Urothelium cell line (cell line): Measurements from ENCODE around the gene GPR132.
"Not testable (repeated sequence)": the region's sequence is repeated elsewhere in the genome, so short reads cannot be mapped to it uniquely, and the experiment has no call there.

Source experiments
- DNase-seq: peaks from one replicate; pipeline ENCODE4 v3.0.0; 2011; ENCODE audit warnings: low spot score, mixed read lengths
- FAIRE-seq: peaks from 2 replicates; lab custom pipeline; 2011; peaks lifted over from hg19 to GRCh38; lab: Jason Lieb, UNC

Gene GPR132, protein sequence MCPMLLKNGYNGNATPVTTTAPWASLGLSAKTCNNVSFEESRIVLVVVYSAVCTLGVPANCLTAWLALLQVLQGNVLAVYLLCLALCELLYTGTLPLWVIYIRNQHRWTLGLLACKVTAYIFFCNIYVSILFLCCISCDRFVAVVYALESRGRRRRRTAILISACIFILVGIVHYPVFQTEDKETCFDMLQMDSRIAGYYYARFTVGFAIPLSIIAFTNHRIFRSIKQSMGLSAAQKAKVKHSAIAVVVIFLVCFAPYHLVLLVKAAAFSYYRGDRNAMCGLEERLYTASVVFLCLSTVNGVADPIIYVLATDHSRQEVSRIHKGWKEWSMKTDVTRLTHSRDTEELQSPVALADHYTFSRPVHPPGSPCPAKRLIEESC

DNA sequence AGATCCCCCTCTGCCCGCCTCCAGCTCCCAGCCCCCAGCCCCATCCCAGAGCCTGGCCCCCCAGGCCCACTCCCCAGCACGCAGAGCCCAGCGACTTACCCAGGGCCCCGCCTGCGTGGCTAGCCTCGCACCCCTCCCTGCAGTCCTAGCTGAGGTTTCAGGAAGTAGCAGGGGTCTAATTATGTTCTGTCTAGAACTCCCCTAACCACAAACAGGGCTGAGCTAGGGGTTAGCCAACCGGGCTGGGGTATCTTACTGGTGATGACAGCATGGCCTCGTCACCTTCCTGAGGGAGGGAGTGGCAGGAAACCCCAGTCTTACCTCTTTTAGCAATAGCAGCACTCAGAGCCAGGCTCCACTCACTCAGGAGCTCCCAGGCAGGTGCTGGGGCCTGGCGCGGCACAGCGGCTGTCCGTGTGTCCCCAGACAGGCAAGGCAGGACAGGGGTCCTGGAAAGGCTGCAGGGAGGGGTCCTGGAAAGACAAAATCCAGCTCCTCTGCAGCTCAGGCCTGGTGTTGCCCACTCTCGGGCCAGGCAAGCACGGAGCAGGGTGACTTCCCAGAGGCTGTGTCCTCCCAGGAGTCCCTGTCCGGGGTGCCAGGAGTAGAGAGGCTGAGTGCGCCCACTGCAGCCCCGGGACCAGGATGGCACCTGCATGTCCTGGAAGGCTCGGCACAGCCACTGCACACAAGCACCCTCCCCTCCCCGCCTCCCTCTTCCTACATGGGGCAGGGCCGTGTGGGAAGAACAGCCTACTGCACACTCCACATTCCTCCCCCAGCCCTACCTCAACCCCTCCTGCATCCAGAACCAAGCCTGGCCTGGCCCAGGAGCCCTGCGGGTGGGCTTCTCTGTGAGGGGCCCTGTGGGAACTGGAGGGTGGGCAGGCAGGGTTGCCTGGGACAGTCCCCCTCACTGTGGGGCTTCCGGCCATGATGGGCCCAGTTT is at the start of gene GPR132:
TSS of gene GPR132 (minus strand) at position 151 of the 949 bp plus-strand sequence. CDS start 10,010 bp downstream, outside the sequence.
- no peak for DNase-seq
- FAIRE-seq, result no peak

DNA sequence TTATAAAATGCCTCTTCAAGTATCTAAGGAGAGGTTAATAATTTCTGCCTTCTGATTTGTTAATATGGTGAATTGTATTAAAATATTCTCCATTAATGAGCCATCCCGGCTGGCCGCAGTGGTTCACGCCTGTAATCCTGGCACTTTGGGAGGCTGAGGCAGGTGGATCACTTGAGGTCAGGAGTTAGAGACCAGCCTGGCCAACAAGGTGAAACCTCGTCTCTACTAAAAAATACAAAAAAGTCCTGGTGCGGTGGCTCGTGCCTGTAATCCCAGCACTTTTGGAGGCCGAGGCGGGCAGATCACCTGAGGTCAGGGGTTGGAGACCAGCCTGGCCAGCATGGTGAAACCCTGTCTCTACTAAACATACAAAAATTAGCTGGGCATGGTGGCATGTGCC is 44.0 kb upstream of the GPR132 start:
- FAIRE-seq, DNase-seq: not testable (repeated sequence)

GRCh38 chr14:105108516-105108864 is 43.3 kb upstream of the GPR132 start:
- DNase-seq (no peak), FAIRE-seq (no peak)

- DNase-seq (no peak), FAIRE-seq (no peak)
Measured at GRCh38 chr14:105107781-105108515, 42.7 kb upstream of the GPR132 start.

DNA sequence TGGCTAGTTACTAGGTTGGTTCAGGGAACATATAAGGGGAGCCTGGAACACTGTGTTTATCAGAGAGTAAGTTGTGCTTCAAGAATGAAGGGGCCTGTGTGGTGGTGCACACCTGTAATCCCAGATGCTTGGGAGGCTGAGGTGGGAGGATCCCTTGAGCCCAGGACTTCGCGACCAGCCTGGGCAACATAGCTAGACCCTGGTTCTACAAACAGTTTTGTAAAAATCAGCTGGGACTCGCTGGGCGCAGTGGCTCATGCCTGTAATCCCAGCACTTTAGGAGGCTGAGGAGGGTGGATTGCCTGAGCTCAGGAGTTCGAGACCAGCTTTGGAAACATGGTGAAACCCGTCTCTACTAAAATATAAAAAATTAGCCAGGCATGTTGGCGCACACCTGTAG is 42.1 kb upstream of the GPR132 start:
- FAIRE-seq (no peak), DNase-seq (no peak)

GRCh38 chr14:105105158-105105557 is 39.9 kb upstream of the GPR132 start:
- no peak for FAIRE-seq
- DNase-seq, result no peak

DNA sequence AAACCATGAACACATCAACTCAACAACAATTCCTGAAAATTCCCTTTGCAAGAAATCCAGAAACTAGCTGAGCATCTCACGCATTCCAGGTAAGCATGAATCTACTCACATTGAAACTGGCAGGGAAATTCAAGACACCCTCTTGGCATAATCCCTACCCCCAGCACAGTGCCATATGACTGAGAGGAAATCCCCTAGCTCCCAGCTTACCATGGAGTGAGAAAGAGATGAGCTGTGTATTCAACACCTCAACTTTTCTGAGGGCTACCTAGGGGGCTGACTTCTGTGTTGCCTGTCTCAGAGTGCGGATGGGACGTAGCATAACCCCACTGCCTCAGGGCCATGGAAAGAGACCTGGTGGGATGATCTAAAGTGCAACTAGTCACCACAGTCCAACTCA is 37.7 kb upstream of the GPR132 start:
- FAIRE-seq (no peak), DNase-seq (no peak)

GRCh38 chr14:105102361-105102870 is 37.2 kb upstream of the GPR132 start:
- no peak for DNase-seq
- no peak for FAIRE-seq

- FAIRE-seq, result no peak
Measured at GRCh38 chr14:105100910-105101309, 35.7 kb upstream of the GPR132 start.

GRCh38 chr14:105099778-105100177 is 34.5 kb upstream of the GPR132 start:
- FAIRE-seq, result no peak
- no peak for DNase-seq

More at GRCh38 chr14:105100910-105101309, 35.7 kb upstream of the GPR132 start:
- no peak for DNase-seq

GRCh38 chr14:105098316-105098715 is 33.1 kb upstream of the GPR132 start:
- DNase-seq, result no peak
- FAIRE-seq, result no peak

- FAIRE-seq (no peak), DNase-seq (no peak)
Measured at GRCh38 chr14:105097794-105098127, 32.5 kb upstream of the GPR132 start.

GRCh38 chr14:105096206-105096875 is 31.1 kb upstream of the GPR132 start:
- DNase-seq, result no peak

DNA sequence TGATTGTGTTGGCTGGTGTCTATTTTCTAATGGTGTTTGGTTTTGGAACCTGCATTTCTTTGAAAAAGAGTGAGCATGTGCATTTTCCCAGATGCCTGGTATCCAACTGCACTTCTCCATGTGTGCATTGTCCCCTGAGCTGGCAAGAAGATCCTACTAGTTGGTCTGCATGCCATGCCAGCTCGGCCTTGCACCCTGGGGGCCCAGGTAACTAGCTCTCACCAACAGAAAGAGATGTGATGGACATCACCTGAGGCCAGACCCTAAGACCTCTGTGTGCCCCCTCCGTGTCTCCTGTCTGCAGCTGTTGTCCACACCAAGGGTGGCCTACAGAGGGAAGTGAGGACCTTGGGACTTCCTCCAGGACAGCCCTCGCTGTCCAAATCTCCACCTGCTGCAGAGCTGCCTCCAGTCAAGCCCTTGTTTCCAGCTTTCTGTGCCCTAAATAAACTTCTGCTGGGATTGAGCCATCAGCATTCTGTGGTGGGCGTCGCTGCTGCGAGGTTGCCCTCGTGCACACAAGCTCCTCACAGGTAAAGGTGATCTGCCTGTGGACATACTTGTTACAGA is 30.1 kb upstream of the GPR132 start:
- no peak for FAIRE-seq
- DNase-seq, result no peak

More at GRCh38 chr14:105096206-105096875, 31.1 kb upstream of the GPR132 start:
- no peak for FAIRE-seq

DNA sequence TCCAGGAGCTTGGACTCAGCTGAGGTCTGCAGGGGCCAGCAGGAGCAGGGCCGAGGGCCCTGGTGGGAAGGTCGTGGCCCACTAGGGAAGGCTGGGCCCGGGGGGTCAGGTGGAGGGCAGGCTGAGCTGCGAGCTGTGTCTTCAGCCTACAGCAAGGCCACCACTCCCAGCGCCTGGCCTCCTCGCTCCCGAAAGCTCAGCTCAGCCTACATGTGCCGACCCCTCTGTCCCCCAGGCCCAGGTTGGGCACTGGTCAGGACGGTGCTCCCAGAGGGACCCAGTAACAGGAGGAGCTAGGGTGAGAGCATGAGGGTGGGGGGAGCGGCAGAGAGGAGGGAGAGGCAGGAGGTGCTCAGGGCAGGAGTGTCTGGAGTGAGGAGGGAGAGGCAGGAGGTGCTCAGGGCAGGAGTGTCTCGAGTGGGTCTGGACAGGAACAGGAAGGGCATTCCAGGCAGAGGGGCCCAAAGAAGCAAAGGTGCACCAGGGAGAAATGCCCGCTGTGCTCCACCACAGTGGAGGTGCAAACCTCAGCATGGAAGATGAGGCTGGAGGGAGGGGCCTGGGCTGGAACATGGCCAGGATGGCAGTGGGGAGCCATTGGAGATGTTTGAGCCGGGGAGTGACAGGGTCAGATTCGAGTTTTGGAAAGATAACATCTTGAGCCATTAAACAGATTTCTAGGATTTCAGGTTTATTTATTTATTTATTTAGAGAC is 29.1 kb upstream of the GPR132 start:
- DNase-seq (no peak), FAIRE-seq (no peak)

DNA sequence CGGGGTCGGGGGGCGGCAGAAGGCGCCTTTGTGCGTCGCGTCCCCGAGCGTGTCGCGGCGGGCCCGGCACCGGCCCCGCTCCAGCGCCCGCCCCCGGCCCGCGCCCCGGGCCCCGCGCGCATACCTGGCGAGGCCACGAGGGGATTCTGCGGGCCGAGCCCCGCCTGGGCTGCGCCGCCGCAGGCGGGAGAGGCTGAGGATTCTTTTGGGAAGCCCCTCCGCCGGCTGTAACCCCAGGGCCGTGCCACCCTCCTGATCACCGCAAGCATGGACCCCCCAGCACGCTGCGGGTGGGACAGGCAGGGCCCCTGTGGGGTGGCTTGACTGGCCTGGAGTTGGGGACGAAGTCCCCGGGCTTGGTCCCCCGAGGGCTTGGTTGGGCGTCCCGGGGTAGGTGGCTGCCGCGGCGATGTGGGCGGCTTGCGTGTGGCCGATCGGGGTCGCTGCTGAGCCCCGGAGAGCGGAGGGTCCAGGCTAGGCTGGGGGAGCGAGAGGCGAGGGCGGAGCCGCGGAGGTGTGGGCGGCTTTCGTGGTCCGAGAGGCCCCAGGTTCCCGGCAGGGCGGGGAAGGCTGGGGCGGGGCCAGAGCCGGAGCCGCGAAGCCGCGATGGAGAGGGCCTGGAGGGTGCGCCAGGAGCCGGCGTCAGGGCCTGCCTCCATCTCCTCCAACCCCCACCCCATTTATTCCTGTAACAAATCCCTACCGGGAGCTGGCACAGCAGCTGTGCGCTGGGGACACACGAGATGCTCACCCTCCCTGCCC is 28.4 kb upstream of the GPR132 start:
- FAIRE-seq (no peak), DNase-seq (peak; percentile 87)

DNA sequence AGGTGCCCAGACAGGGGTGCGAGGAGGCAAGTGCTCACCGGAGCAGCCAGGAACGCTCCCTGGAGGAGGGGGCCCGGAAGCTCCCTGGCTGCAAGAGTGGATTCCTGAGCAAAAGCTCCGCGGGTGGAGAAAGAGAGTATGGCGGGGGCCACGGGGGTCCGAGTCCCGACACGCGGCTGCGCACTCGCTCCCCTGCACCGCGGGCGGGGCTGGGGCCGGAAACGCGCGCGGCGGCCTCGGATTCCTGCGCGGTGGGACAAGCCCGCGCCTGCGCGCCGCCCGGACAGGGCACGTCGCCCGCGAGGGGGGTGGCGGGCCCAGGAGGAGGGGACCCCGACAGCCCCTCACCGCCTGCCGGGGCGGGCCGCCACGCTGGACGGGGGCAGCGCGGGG is 27.8 kb upstream of the GPR132 start:
- peak; percentile 71 for DNase-seq
- FAIRE-seq, result no peak

DNA sequence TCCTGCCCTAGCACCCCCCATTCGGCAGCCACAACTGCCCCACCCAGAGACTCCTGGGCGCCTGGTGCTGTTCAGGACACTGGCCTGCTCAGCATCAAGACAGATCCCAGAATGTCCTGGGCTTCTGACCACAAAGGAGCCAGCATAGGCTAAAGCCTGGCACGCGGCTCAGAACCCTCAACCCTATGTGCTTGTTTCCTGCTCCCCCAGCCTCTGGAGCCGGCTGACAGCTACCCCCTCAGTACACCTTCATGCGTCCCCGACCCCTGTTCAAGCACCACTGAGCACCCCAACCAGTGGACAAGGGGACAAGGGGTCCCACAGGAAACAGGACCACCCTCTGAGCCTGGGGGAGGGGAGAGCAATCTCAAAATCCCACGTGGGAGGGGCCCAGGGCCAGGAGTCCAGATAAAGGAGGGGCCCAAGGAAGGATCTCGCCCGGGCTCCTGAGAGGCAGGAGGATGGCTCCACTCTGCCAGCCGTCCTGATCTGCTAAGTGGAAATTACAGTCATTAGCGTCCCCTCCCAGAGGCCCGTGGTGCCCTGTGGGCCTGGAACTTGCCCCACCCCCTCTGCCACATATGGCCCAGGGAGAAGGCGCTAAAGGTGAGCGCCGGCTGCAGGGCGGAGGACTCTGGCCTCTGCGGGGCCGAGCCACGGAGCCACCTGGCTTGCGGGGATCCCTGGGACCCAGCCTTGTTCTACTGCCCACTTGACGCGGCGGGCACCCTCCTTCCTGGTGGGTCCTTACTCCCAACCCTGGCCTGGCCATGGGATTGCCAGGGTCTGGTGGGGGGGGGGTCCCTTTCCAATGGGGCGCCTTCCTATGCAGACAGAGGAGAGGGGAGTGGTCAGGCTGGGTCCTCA is 27.2 kb upstream of the GPR132 start:
- FAIRE-seq, result no peak

More for the DNA sequence above, 27.2 kb upstream of the GPR132 start:
- DNase-seq, result no peak
